Endothelial cell (in vitro differentiated cells): ENCODE data around the gene PDK2. TPM values are rescaled to one million over a fixed set of nuclear protein-coding genes. Genes with fewer than 3 reads are reported as not detected.

Experiments used
- DNase-seq: peaks from one replicate; pipeline ENCODE4 v3.0.0; 2021; ENCODE audit warnings: low spot score
- H3K27ac Mint-ChIP-seq: one replicate; pipeline ENCODE4 v1.8.0; 2021; ENCODE audit warnings: mixed read lengths, inconsistent platforms; ENCODE audit not compliant: unreplicated experiment
- H3K27me3 Mint-ChIP-seq: one replicate; pipeline ENCODE4 v1.8.0; 2021; ENCODE audit warnings: mild to moderate bottlenecking, moderate library complexity, mixed read lengths, inconsistent platforms; ENCODE audit not compliant: unreplicated experiment
- H3K36me3 Mint-ChIP-seq: one replicate; pipeline ENCODE4 v1.8.0; 2021; ENCODE audit warnings: mild to moderate bottlenecking, low read depth, mixed read lengths, inconsistent platforms; ENCODE audit not compliant: unreplicated experiment
- H3K4me1 Mint-ChIP-seq: one replicate; pipeline ENCODE4 v1.8.0; 2021; ENCODE audit warnings: mild to moderate bottlenecking, mixed read lengths, inconsistent platforms; ENCODE audit not compliant: unreplicated experiment
- H3K4me3 Mint-ChIP-seq: one replicate; pipeline ENCODE4 v1.8.0; 2021; ENCODE audit warnings: mild to moderate bottlenecking, mixed read lengths, inconsistent platforms; ENCODE audit not compliant: unreplicated experiment
- H3K9me3 Mint-ChIP-seq: one replicate; pipeline ENCODE4 v1.8.0; 2021; ENCODE audit warnings: mixed read lengths, inconsistent platforms; ENCODE audit not compliant: unreplicated experiment
- total RNA-seq: library from RNA; stranded (reverse); fragmentation: NEBNext Ultra II Directional; extraction: Animal tissue kit (Norgen Biotek cat#: 25700); gene quantifications from one replicate; pipeline ENCODE4 v1.2.1, GENCODE V29; 2021; ENCODE audit not compliant: unreplicated experiment
- TF ChIP-seq, protein P1 (sequence below): fragments of 200-600 bp; sonication (generic); IDR thresholded peaks from one replicate; pipeline ENCODE4 v1.5.0; 2021; ENCODE audit warnings: antibody characterized with exemption; ENCODE audit not compliant: unreplicated experiment

The PDK2 gene
- total RNA-seq, 1 donor from 2014 or later, result 37.1 TPM

DNA sequence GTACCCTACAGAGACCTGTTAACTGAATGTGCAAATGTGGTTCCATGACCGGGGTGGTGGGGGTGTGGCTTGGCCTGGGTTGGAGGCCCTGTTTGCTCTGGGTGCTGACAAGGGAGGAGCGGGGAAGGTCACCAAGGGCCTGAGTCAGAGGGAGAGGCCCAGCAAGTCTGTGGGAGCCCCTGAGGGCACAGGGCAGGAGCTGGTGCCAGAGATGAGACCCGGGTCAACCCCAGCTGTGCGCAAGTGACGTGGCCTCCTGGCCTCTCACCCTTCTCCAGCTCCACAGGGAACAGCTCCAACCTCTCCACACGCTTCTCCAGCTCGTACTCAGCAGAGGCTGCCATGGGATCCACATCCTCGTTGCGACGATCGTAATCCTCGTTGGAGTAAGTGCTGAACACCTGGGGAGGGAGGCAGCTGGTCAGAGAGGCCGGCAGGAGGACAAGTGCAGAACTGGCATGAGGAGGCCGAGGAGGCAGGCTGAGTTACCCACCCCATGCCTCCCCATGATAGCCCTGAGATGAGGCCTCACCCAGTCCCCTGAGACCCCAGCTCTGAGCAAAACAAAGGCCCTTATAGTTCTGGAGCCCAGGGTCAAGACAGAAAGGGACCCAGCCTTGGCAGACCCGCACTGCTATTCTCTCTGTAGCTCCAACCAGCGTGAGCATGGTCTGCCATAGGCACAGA, 49.8 kb downstream of the PDK2 start:
- TF ChIP-seq, protein P1, sequence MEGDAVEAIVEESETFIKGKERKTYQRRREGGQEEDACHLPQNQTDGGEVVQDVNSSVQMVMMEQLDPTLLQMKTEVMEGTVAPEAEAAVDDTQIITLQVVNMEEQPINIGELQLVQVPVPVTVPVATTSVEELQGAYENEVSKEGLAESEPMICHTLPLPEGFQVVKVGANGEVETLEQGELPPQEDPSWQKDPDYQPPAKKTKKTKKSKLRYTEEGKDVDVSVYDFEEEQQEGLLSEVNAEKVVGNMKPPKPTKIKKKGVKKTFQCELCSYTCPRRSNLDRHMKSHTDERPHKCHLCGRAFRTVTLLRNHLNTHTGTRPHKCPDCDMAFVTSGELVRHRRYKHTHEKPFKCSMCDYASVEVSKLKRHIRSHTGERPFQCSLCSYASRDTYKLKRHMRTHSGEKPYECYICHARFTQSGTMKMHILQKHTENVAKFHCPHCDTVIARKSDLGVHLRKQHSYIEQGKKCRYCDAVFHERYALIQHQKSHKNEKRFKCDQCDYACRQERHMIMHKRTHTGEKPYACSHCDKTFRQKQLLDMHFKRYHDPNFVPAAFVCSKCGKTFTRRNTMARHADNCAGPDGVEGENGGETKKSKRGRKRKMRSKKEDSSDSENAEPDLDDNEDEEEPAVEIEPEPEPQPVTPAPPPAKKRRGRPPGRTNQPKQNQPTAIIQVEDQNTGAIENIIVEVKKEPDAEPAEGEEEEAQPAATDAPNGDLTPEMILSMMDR, result no peak
- H3K4me1 Mint-ChIP-seq, result peaks cover 79% of the 10 kb centered on the region
- H3K4me3 Mint-ChIP-seq, result peak overlapping the region; percentile 84
- DNase-seq, result no peak
- no peaks in the 10 kb centered on the region for H3K9me3 Mint-ChIP-seq
- peaks cover 26% of the 10 kb centered on the region for H3K27me3 Mint-ChIP-seq
- no peak overlapping the region for H3K27ac Mint-ChIP-seq
- H3K36me3 Mint-ChIP-seq, result peaks cover 45% of the 10 kb centered on the region

DNA sequence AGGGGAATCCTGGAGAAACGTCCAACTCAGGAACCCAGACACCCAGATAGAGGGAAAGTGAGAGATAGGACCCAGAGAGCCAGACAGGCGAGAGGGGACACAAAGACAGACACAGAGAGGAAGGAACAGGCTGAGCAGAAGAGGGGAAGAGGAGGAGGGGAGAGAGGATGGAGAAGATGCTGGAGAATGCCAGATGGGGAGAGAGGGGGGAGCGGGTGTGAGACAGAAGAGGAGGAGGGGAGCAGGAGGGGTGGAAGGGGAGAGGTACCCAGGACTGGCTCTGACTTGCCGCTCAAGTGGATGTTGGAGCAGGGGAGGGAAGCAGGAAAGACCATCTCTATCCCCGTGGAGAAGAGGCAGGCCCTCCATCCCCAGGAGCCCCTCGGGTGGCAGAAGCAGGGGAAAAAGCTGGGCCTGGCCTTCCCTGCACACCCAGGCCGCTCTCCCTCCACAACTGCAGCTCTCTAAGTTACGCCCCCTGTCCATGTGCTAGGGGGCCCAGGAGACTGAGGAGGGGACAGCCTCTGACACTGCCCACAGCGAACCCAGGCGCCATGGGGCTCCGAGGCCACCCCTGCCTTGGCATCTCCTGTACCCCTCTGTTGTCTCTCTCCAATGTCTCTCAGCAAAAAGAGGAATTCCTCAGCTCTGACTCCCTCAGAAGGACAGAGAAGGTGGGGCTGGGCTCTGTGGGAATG, 50.5 kb downstream of the PDK2 start:
- Mint-ChIP-seq H3K36me3 (peaks cover 42% of the 10 kb centered on the region), H3K4me3 (peak overlapping the region; percentile 70), H3K9me3 (no peaks in the 10 kb centered on the region), H3K27ac (peak overlapping the region; percentile 3), H3K27me3 (peaks cover 26% of the 10 kb centered on the region), H3K4me1 (peaks cover 72% of the 10 kb centered on the region)
- TF ChIP-seq, protein P1, result no peak
- no peak for DNase-seq

- TF ChIP-seq, protein P1, result no peak
- H3K36me3 Mint-ChIP-seq, result peaks cover 36% of the 10 kb centered on the region
- peaks cover 65% of the 10 kb centered on the region for H3K4me1 Mint-ChIP-seq
- no peaks in the 10 kb centered on the region for H3K9me3 Mint-ChIP-seq
- H3K4me3 Mint-ChIP-seq, result peak overlapping the region; percentile 91
- peaks cover 23% of the 10 kb centered on the region for H3K27me3 Mint-ChIP-seq
- DNase-seq, result no peak
- peak overlapping the region; percentile 3 for H3K27ac Mint-ChIP-seq
These were observed 51.2 kb downstream of the PDK2 start for GRCh38 chr17:50146230-50146926.

- Mint-ChIP-seq H3K4me3 (peak overlapping the region; percentile 91), H3K4me1 (peaks cover 58% of the 10 kb centered on the region), H3K27ac (peak overlapping the region; percentile 88), H3K36me3 (peaks cover 30% of the 10 kb centered on the region), H3K9me3 (no peaks in the 10 kb centered on the region), H3K27me3 (peaks cover 23% of the 10 kb centered on the region)
- DNase-seq, result no peak
- TF ChIP-seq, protein P1, result no peak
These were observed 51.9 kb downstream of the PDK2 start for GRCh38 chr17:50146927-50147665.
